CD4-positive, alpha-beta memory T cell (primary cell): ENCODE data around the gene MSMP. TPM values are rescaled to one million over a fixed set of nuclear protein-coding genes. Genes with fewer than 3 reads are reported as not detected.

Source experiments
- CTCF ChIA-PET: fragments of 350-600 bp; sonication (Branson Sonifier 250); formaldehyde crosslinking; loops from one replicate; lab custom pipeline; 2021; ENCODE audit warnings: inconsistent platforms; ENCODE audit not compliant: partially characterized antibody; lab: Charles Lee
- POLR2A ChIA-PET: fragments of 350-600 bp; sonication (Branson Sonifier 250); formaldehyde crosslinking; loops from one replicate; lab custom pipeline; 2021; ENCODE audit not compliant: partially characterized antibody; lab: Charles Lee
- DNase-seq, 5 donors: peaks; one replicate each; pipeline versions ENCODE4 v3.0.0 to v3.0.0-alpha.2; 2020 to 2022; ENCODE audit warnings: mixed read lengths in 1 of 5
- H3K27ac ChIP-seq: one replicate; pipeline ENCODE4 v1.7.0; 2013; ENCODE audit warnings: low read depth, low read length
- H3K27me3 ChIP-seq: 2 replicates; pipeline ENCODE4 v1.7.0; 2013; ENCODE audit warnings: mild to moderate bottlenecking, low read length, moderate library complexity; ENCODE audit not compliant: insufficient read depth
- H3K36me3 ChIP-seq: 2 replicates; pipeline ENCODE4 v1.7.0; 2013; ENCODE audit warnings: mild to moderate bottlenecking, low read length, moderate library complexity; ENCODE audit not compliant: insufficient read depth
- H3K4me1 ChIP-seq: 2 replicates; pipeline ENCODE4 v1.7.0; 2013; ENCODE audit warnings: mild to moderate bottlenecking, low read length, moderate library complexity; ENCODE audit not compliant: insufficient read depth
- H3K4me3 ChIP-seq, 2 donors: one replicate each; pipeline ENCODE4 v1.7.0; 2013; ENCODE audit warnings: low read length in 2 of 2, mild to moderate bottlenecking in 1 of 2
- H3K9me3 ChIP-seq, 2 donors: one replicate each; pipeline ENCODE4 v1.7.0; 2013; ENCODE audit warnings: low read length in 2 of 2, control low read depth in 1 of 2; ENCODE audit not compliant: control insufficient read depth in 1 of 2
- H3K27ac Mint-ChIP-seq, 7 donors: one replicate each; pipeline ENCODE4 v1.8.0; 2020 to 2021; ENCODE audit warnings: mixed read lengths in 7 of 7, mild to moderate bottlenecking in 6 of 7, inconsistent platforms in 3 of 7, moderate library complexity in 3 of 7
- H3K27me3 Mint-ChIP-seq, 2 donors: one replicate each; pipeline ENCODE4 v1.8.0; 2020 to 2021; ENCODE audit warnings: mixed read lengths in 2 of 2
- H3K36me3 Mint-ChIP-seq, 2 donors: one replicate each; pipeline ENCODE4 v1.8.0; 2020 to 2021; ENCODE audit warnings: mixed read lengths in 2 of 2, inconsistent platforms in 1 of 2, mild to moderate bottlenecking in 1 of 2
- H3K4me1 Mint-ChIP-seq, 4 donors: one replicate each; pipeline ENCODE4 v1.8.0; 2020 to 2021; ENCODE audit warnings: mixed read lengths in 4 of 4, mild to moderate bottlenecking in 1 of 4
- H3K4me3 Mint-ChIP-seq, 8 donors: one replicate each; pipeline ENCODE4 v1.8.0; 2020 to 2021; ENCODE audit warnings: mixed read lengths in 8 of 8, mild to moderate bottlenecking in 7 of 8, moderate library complexity in 6 of 8, inconsistent platforms in 3 of 8
- H3K9me3 Mint-ChIP-seq, 8 donors: one replicate each; pipeline ENCODE4 v1.8.0; 2020 to 2021; ENCODE audit warnings: mixed read lengths in 8 of 8, mild to moderate bottlenecking in 5 of 8, inconsistent platforms in 3 of 8, moderate library complexity in 1 of 8
- intact Hi-C: fragments of 100-400 bp; cut with micrococcal nuclease; formaldehyde crosslinking; loops from one replicate; pipeline ENCODE4 v1.15.1; 2023
- polyA plus RNA-seq, 2 donors: library from polyadenylated mRNA; unstranded; fragments of 300-500 nt; fragmentation: Illumina TruSeq; gene quantifications; one replicate each; pipeline ENCODE4 v1.2.3, GENCODE V29; 2021
- total RNA-seq, 2 experiments: library from RNA; stranded (reverse); gene quantifications; one replicate each; pipeline ENCODE4 v1.2.3, GENCODE V29; 2021

MSMP gene
- total and polyA plus RNA-seq, 4 experiments from 2014 or later: 1.2 TPM; not detected in 3

DNA sequence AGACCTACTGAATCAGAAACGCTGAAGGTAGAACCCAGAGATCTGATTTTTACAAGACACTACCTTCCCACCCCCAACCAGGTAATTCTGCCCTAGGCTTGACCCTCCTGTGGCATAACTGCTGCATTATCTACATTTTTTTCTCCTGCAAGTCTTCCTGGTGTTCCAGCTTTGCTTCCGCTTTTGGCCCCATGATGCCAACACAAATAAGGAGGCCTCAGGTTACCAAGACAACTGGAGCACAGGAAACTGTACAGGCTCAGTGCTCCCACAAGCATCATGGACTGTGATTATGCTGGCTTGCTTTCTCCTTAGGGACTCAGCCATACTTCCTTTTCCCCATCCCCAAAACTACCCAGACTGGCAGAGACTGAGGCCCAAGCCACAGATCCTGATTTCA, 6.6 kb upstream of the MSMP start:
- no peaks in the 10 kb centered on the region for H3K27me3 ChIP-seq
- intact Hi-C loops: no loop called here
- Mint-ChIP-seq H3K27ac (peak overlapping the region in 1 of 7 donors; percentile 56), H3K4me3 (no peak overlapping the region), H3K4me1 (peaks cover 27 to 66% (median 48%) of the 10 kb centered on the region in 4 donors), H3K36me3 (peaks cover 2 to 9% of the 10 kb centered on the region in 2 donors), H3K9me3 (peaks cover 0 to 2% (median 0%) of the 10 kb centered on the region in 8 donors), H3K27me3 (no peaks in the 10 kb centered on the region)
- H3K36me3 ChIP-seq: no peaks in the 10 kb centered on the region
- POLR2A ChIA-PET: interaction anchor here (2.1 kb wide), 1 partner anchor 12 kb away, joined by 7 read pairs; the partner anchor contains the start of genes GBA2 and RGP1
- H3K4me3 ChIP-seq: no peak overlapping the region
- no peaks in the 10 kb centered on the region for H3K9me3 ChIP-seq
- H3K4me1 ChIP-seq: peaks cover 22% of the 10 kb centered on the region
- DNase-seq: no peak
- CTCF ChIA-PET: interaction anchor here (0.6 to 2.5 kb wide), 4 partner anchors 26 to 103 kb away, joined by 3 to 6 read pairs (median 3); partner anchors contain the start of genes CCDC107 and RMRP
- H3K27ac ChIP-seq: no peak overlapping the region

DNA sequence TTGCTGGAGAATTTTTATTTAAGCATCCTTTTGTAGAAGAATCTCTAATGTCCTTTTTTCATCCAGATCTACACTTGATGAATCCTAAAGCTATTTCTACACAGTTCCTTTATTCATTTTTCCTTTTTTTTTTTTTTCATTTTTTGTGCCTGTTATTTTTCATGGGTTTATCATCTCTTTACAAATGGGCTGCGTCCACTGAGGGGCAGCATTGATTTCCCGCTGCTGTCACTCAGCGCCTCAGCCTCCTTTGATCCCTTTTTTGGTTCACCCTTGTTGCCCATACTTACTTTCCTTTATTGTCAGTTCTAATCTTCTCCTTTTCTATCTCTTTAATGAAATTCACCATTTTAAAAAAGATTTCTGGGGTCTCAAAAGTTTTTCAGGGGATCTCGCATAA, 5.7 kb upstream of the MSMP start:
- Histone ChIP-seq H3K27me3 (no peaks in the 10 kb centered on the region), H3K36me3 (no peaks in the 10 kb centered on the region), H3K9me3 (no peaks in the 10 kb centered on the region), H3K4me1 (peaks cover 22% of the 10 kb centered on the region), H3K4me3 (no peak overlapping the region), H3K27ac (no peak overlapping the region)
- Mint-ChIP-seq H3K27ac (peak overlapping the region in 1 of 7 donors; percentile 37), H3K27me3 (no peaks in the 10 kb centered on the region), H3K4me3 (peak overlapping the region in 5 of 8 donors; percentile 12 to 52 (median 13)), H3K4me1 (peaks cover 27 to 67% (median 49%) of the 10 kb centered on the region in 4 donors), H3K9me3 (peaks cover 0 to 2% (median 0%) of the 10 kb centered on the region in 8 donors), H3K36me3 (peaks cover 2 to 9% of the 10 kb centered on the region in 2 donors)
- POLR2A ChIA-PET: no interaction called here
- DNase-seq: no peak
- intact Hi-C loops: no loop called here
- CTCF ChIA-PET: interaction anchor here (0.6 to 2.5 kb wide), 4 partner anchors 23 to 63 kb away, joined by 3 to 6 read pairs (median 4); no protein-coding TSS in a partner anchor

GRCh38 chr9:35758475-35759050, 4.5 kb upstream of the MSMP start:
- Histone ChIP-seq H3K27ac (no peak overlapping the region), H3K9me3 (no peaks in the 10 kb centered on the region), H3K4me3 (no peak overlapping the region), H3K4me1 (peaks cover 22% of the 10 kb centered on the region), H3K36me3 (peaks cover 5% of the 10 kb centered on the region), H3K27me3 (no peaks in the 10 kb centered on the region)
- Mint-ChIP-seq H3K36me3 (peaks cover 8 to 14% of the 10 kb centered on the region in 2 donors), H3K9me3 (peaks cover 0 to 2% (median 0%) of the 10 kb centered on the region in 8 donors), H3K27me3 (no peaks in the 10 kb centered on the region), H3K4me1 (peaks cover 25 to 68% (median 51%) of the 10 kb centered on the region in 4 donors), H3K4me3 (peak overlapping the region; percentile 16 to 100 (median 48)), H3K27ac (peak overlapping the region in 6 of 7 donors; percentile 26 to 95 (median 69))
- no peak for DNase-seq
- intact Hi-C loops: no loop called here
- ChIA-PET CTCF (interaction anchor here (1.0 to 4.0 kb wide), 4 partner anchors 12 to 61 kb away, joined by 3 to 33 read pairs (median 6); partner anchors contain the start of genes GBA2 and RGP1), POLR2A (interaction anchor here (0.7 to 3.1 kb wide), 5 partner anchors 15 to 112 kb away, joined by 3 to 15 read pairs (median 3); partner anchors contain the start of genes CREB3 and TLN1)

GRCh38 chr9:35757892-35758275, 3.8 kb upstream of the MSMP start:
- intact Hi-C loops: loop anchor here (2.0 kb wide), 2 partner anchors 25 to 687 kb away; partner anchors contain the start of genes CREB3 and TLN1
- Histone ChIP-seq H3K27ac (no peak overlapping the region), H3K4me3 (peak overlapping the region in 1 of 2 donors; percentile 90), H3K36me3 (peaks cover 12% of the 10 kb centered on the region), H3K4me1 (peaks cover 22% of the 10 kb centered on the region), H3K27me3 (no peaks in the 10 kb centered on the region), H3K9me3 (no peaks in the 10 kb centered on the region)
- no peak for DNase-seq
- H3K27ac Mint-ChIP-seq: peak overlapping the region in 6 of 7 donors; percentile 37 to 95 (median 69)
- peak overlapping the region; percentile 40 to 100 (median 98) for H3K4me3 Mint-ChIP-seq
- peaks cover 24 to 67% (median 47%) of the 10 kb centered on the region in 4 donors for H3K4me1 Mint-ChIP-seq
- H3K9me3 Mint-ChIP-seq: peaks cover 0 to 2% (median 0%) of the 10 kb centered on the region in 8 donors
- H3K27me3 Mint-ChIP-seq: no peaks in the 10 kb centered on the region
- CTCF ChIA-PET: interaction anchor here (1.1 to 4.0 kb wide), 2 partner anchors 11 to 61 kb away, joined by 3 to 33 read pairs; partner anchors contain the start of genes GBA2 and RGP1
- POLR2A ChIA-PET: interaction anchor here (0.6 to 3.1 kb wide), 6 partner anchors 8 to 111 kb away, joined by 3 to 15 read pairs (median 4); partner anchors contain the start of genes CREB3 and TLN1
- H3K36me3 Mint-ChIP-seq: peaks cover 13 to 14% of the 10 kb centered on the region in 2 donors

DNA sequence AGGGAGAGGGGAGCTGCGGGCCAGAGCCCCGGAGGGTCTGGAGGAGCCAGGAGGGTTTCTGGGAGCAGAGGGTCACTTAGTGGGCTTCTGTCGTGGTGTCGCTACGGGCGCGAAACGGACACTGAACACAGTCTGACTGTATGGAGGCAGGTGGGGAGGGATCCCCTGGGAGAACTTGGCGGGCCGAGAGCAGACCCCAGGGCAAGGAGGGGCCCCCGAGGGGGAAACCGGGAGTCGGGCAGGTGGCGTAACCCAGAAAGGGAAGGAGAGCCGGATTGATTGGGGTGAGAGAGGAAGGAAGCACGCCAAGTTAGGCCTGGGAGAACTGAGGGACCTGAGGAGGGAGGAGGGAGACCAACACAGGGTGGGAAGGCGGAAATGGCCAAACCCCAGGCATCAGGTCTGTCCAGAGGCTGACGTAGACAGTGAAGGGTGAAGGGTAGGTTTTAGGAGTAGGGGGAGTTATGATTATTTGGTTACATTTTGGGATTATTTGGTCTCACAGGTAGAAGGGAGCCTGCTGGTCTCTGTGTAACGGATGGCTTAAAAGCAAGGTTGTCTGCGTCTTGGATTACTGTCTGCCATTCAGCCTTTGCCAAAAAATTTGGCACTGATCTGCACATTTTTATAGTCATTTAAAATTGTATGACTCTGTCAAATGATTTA, 3.3 kb upstream of the MSMP start:
- peaks cover 0 to 2% (median 0%) of the 10 kb centered on the region in 8 donors for H3K9me3 Mint-ChIP-seq
- CTCF ChIA-PET: interaction anchor here (0.7 to 6.0 kb wide), 22 partner anchors 11 to 433 kb away, joined by 3 to 33 read pairs (median 5); partner anchors contain the start of genes CCDC107, CLTA, CREB3 and GBA2

GRCh38 chr9:35756275-35757225, 2.5 kb upstream of the MSMP start:
- Mint-ChIP-seq H3K9me3 (peaks cover 0 to 2% (median 0%) of the 10 kb centered on the region in 8 donors), H3K4me1 (peaks cover 24 to 67% (median 49%) of the 10 kb centered on the region in 4 donors), H3K27ac (peak overlapping the region; percentile 81 to 99 (median 98)), H3K36me3 (peaks cover 24% of the 10 kb centered on the region in 2 donors), H3K27me3 (no peaks in the 10 kb centered on the region), H3K4me3 (peak overlapping the region; percentile 97 to 100 (median 98))
- ChIA-PET POLR2A (interaction anchor here (0.9 to 3.1 kb wide), 17 partner anchors 9 to 153 kb away, joined by 3 to 25 read pairs (median 6); partner anchors contain the start of genes CCDC107, CREB3, FAM221B and GBA2), CTCF (interaction anchor here (0.7 to 6.0 kb wide), 30 partner anchors 10 to 434 kb away, joined by 3 to 33 read pairs (median 4); partner anchors contain the start of genes CCDC107, CLTA, CREB3 and GBA2)
- Histone ChIP-seq H3K4me3 (peak overlapping the region; percentile 62 to 90), H3K4me1 (peaks cover 22% of the 10 kb centered on the region), H3K27ac (peak overlapping the region; percentile 70), H3K36me3 (peaks cover 25% of the 10 kb centered on the region), H3K9me3 (no peaks in the 10 kb centered on the region), H3K27me3 (no peaks in the 10 kb centered on the region)
- intact Hi-C loops: loop anchor here (1.0 to 2.0 kb wide), 3 partner anchors 24 to 686 kb away; partner anchors contain the start of genes CREB3 and TLN1
- DNase-seq: peak; percentile 68 to 80 (median 71)

More for the DNA sequence above, 3.3 kb upstream of the MSMP start:
- intact Hi-C loops: loop anchor here (2.0 kb wide), 2 partner anchors 25 to 687 kb away; partner anchors contain the start of genes CREB3 and TLN1
- H3K36me3 Mint-ChIP-seq: peaks cover 18 to 19% of the 10 kb centered on the region in 2 donors
- peaks cover 17% of the 10 kb centered on the region for H3K36me3 ChIP-seq
- H3K27me3 ChIP-seq: no peaks in the 10 kb centered on the region
- H3K27me3 Mint-ChIP-seq: no peaks in the 10 kb centered on the region
- peaks cover 22% of the 10 kb centered on the region for H3K4me1 ChIP-seq
- H3K4me3 ChIP-seq: peak overlapping the region; percentile 58 to 90
- DNase-seq: peak in 2 of 5 donors; percentile 2 to 12
- H3K4me1 Mint-ChIP-seq: peaks cover 24 to 71% (median 49%) of the 10 kb centered on the region in 4 donors
- POLR2A ChIA-PET: interaction anchor here (0.6 to 3.1 kb wide), 18 partner anchors 8 to 154 kb away, joined by 3 to 25 read pairs (median 5); partner anchors contain the start of genes CCDC107, CREB3, GBA2 and RGP1
- H3K27ac ChIP-seq: peak overlapping the region; percentile 70
- peak overlapping the region; percentile 97 to 100 (median 98) for H3K4me3 Mint-ChIP-seq
- H3K9me3 ChIP-seq: no peaks in the 10 kb centered on the region
- peak overlapping the region; percentile 86 to 98 (median 92) for H3K27ac Mint-ChIP-seq
